ENCODE measurements around the gene DDOST.

DDOST gene

GRCh38 chr1:20602851-20603450, 58.2 kb downstream of the DDOST start:
- in situ Hi-C loops (cut with MboI; ENCODE audit: low sequenced_read_pairs): no loop called here

Measured in hTERT RPE-1 (cell line).